Measurements from ENCODE around the gene IL1RAPL1.
"Not testable (repeated sequence)": the region's sequence is repeated elsewhere in the genome, so short reads cannot be mapped to it uniquely, and the experiment has no call there.

Gene IL1RAPL1

GRCh38 chrX:28638775-28639174, 51.5 kb downstream of the IL1RAPL1 start:
- DNase-seq: no peak

- DNase-seq: no peak
Measured at GRCh38 chrX:28639451-28639850, 52.2 kb downstream of the IL1RAPL1 start.

GRCh38 chrX:28649541-28649940, 62.3 kb downstream of the IL1RAPL1 start:
- DNase-seq: no peak

- DNase-seq: no peak
Measured at GRCh38 chrX:28651186-28651585, 63.9 kb downstream of the IL1RAPL1 start.

GRCh38 chrX:28659269-28659668, 72.0 kb downstream of the IL1RAPL1 start:
- no peak for DNase-seq

GRCh38 chrX:28665778-28666177, 78.5 kb downstream of the IL1RAPL1 start:
- DNase-seq: no peak

GRCh38 chrX:28668303-28668702, 81.1 kb downstream of the IL1RAPL1 start:
- DNase-seq: no peak

- no peak for DNase-seq
Measured at GRCh38 chrX:28668957-28669356, 81.7 kb downstream of the IL1RAPL1 start.

DNA sequence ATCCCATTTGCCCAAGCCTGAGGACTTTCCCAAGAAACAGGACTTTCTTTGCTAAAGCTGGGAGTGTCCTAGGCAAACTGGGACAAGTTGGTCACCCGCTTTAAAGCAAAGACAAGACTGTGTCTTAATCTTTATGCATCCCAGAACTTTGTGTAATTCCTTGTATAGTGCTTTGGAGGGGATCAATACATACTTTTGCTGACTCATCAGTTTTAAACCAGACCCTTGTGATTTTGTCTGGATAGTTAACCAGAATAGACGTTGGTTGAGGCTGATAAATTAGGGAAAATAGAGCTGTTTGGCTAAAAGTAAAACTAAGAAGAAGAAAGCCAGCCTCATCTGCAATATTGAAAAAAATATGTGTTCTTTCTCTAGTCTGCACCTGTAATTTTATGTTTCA, 82.8 kb downstream of the IL1RAPL1 start:
- no peak for DNase-seq

DNA sequence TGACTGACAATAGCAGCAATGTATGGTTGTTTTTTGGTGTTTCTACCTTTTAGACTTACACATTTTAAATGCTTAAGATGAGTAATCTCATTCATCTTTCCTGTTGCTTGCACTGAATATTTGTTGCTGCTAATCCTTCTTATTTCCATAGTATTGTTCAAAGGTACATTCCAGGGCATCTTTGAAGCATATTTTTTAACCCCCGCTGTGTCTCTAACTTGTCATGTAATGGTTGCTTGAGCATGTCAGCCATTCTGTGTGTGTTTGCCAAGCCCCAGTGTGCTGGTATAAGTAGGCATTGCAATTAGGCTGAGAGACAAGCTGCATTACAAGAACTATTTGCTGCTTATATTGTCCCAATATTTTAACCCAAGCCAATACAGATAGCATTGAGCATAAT, 87.9 kb downstream of the IL1RAPL1 start:
- DNase-seq: no peak

GRCh38 chrX:28693101-28693500, 105.9 kb downstream of the IL1RAPL1 start:
- DNase-seq: no peak

DNA sequence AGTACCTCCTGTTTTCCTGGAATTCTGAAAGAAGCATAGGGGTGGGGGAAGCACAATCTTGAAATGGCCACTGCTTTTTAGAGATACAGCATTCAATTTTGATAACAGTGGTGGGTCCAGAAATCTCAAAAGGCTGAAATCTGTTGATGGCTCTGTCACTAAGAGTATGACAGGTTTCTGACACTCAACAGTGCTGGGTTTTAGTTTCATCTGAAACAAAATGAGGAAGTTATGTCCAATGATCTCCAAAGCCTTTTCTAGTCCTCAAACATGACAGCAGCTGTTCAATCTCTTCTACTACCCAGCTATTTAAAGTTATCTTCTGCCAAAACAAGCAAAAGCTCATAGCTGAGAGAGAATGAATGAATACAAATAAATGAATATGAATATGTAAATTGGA, 110.5 kb downstream of the IL1RAPL1 start:
- no peak for DNase-seq

DNA sequence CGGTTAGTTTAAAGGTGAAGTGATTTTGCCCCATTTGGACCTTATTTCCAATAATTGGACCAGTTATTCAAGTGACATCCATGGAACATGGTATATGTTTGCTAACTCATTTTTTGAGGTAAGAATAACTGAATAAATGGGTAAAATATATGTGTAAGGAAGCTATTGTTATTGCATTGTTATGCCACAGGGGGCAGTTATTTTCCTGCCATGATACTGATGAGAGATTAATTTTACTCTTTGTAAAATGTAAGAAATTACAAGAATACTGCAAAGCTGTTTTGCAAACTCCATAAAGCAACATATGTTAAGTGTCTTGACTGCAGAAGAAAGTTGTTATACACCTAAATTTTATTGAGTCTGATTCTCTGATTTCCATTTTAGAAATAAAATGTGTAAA, 114.0 kb downstream of the IL1RAPL1 start:
- DNase-seq: no peak

- DNase-seq: no peak
Measured at GRCh38 chrX:28706964-28707363, 119.7 kb downstream of the IL1RAPL1 start.

GRCh38 chrX:28709421-28709820, 122.2 kb downstream of the IL1RAPL1 start:
- no peak for DNase-seq

DNA sequence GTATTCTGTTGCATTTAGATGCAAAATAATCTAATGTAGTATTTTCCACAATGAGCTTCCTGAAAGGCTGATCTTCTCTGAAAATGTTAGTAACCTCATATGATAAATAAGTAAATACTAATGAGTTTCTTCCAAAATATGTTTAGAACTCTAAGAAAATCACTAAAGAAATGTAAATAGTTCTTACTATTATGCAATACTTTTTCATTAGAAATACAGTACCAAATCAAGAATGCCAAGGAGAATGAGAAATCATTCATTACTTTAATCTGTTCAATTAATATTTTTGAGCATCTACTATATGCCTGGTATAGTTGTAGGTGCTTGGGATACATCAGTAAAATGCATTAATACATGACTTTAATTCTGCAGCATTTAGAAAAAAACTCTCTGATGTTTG, 130.6 kb downstream of the IL1RAPL1 start:
- no peak for DNase-seq

DNA sequence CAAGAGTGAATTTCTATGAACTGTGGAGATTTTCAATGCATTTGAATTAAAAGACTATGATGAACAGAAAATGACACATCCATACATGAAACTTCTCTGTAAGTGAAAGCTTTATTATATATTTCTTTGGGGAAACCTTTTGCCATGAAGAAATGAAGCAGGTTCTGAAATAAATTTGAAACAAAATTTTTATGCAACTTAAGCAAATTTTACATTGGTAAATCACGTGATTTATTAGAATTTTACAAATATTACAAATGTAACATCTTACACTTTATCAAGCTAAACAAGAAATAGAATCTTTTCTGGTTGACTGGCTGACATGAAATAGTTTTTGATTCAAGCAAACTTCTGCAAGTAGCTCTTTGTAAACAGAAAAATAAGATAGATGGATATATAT, 131.2 kb downstream of the IL1RAPL1 start:
- DNase-seq: no peak

DNA sequence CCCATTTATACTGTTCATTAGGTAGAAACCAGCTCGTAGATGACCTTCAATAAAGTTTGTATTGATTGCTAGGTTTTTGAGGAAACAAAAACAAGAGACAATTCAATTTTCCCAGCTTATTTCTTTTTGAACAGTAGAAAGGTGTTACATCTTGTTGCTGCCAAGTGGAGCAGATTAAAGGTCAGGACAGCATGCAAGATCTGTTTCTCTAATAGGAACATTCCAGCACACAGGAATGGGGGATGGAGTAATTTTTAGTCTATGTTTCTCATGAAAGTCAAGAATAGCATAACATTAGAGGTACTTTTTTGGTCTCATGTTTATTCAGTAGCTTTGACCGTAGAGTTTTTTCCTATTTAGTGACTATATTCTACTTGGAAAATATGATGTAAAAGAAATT, 132.4 kb downstream of the IL1RAPL1 start:
- DNase-seq: no peak

DNA sequence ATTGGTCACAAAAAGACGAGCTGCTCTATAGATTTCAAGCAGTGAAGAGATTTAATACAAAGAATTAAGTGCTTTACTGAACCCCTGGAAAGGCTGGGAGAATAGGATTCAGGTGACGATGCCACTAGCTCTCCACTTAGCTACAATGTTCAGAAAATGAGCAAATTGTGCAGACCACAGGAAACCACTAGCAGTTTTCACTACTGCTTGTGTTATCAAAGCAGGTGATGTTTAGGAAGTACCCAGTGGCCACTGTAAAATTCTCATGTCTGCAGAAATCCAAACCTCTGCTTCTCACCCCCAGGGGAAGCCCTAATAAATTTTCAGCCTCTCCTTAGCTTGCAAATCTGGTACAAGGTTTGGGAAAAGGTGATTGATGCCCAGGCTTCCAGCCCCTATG, 165.1 kb downstream of the IL1RAPL1 start:
- no peak for DNase-seq

GRCh38 chrX:28756175-28756574, 168.9 kb downstream of the IL1RAPL1 start:
- no peak for DNase-seq

DNA sequence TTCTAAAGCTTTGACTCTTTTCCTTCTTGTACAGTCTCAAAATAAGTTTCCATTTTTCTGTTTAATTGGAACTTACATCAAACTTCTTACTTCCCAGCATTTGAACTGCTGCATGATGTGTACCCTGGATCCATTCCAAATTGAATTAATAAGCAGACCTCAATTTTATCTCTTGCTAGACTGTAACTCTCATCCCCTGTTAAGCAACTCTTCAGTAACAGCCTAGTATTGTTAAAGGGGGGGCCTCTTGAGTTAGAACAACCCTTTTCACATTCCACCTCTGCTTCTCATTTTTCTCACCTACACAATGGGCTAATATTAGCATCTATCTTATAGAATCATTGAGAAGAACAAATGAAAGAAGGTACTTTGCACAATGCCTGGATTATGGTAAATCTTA, 169.4 kb downstream of the IL1RAPL1 start:
- DNase-seq: no peak

DNA sequence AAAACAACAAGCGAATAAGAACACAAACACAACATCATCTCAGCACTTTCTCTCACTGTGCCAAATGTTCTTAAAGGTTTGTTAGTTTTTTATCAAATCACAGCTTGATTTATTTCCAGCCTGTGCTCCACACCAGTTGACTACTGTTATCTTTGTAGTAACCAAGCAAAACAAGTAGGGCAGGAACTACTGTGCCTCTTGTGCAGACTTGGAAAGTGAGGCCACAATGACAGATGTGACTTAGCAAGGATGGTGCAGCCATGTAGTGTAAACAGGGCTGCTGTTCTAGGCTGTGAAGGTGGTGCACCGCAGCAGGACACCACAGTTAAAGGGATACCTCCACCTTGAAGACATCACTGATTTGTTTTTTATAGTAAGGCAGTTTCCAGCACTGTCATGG, 170.0 kb downstream of the IL1RAPL1 start:
- DNase-seq: no peak

GRCh38 chrX:28766561-28766960, 179.3 kb downstream of the IL1RAPL1 start:
- not testable (repeated sequence) for DNase-seq

- no peak for DNase-seq
Measured at GRCh38 chrX:28773807-28774206, 186.6 kb downstream of the IL1RAPL1 start.

- DNase-seq: no peak
Measured at GRCh38 chrX:28787206-28787605, 200.0 kb downstream of the IL1RAPL1 start.

DNA sequence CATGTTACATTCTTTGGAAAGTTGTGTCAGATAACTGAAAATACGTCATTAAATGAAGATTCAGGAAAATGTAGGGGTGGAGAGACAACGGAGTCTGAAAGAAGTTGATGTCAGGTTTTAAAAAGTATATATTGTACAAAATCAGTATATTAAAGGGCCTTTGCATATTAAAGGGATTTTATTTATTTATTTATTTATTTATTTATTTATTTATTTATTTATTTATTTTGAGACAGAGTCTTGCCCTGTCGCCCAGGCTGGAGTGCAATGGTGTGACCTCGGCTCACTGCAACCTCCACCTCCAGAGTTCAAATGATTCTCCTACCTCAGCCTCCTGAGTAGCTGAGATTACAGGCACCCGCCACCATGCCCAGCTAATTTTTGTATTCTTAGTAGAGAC, 213.4 kb downstream of the IL1RAPL1 start:
- DNase-seq: not testable (repeated sequence)

Measured in GOT3 (cell line).